Ectodermal cell (in vitro differentiated cells): ENCODE results near the gene EVX1.

Experiments used
- H3K27ac ChIP-seq: 2 replicates; pipeline ENCODE4 v1.7.0; 2013; ENCODE audit warnings: mild to moderate bottlenecking, low read depth, low read length; ENCODE audit not compliant: insufficient read depth, poor library complexity, severe bottlenecking
- H3K27me3 ChIP-seq: 2 replicates; pipeline ENCODE4 v1.7.0; 2013; ENCODE audit warnings: mild to moderate bottlenecking, low read length; ENCODE audit not compliant: insufficient read depth, control insufficient read depth, poor library complexity, severe bottlenecking
- H3K36me3 ChIP-seq: one replicate; pipeline ENCODE4 v1.7.0; 2013; ENCODE audit warnings: low read length; ENCODE audit not compliant: control insufficient read depth, insufficient read depth
- H3K4me1 ChIP-seq: one replicate; pipeline ENCODE4 v1.7.0; 2013; ENCODE audit warnings: low read length; ENCODE audit not compliant: control insufficient read depth, insufficient read depth
- H3K4me3 ChIP-seq: 2 replicates; pipeline ENCODE4 v1.7.0; 2013; ENCODE audit warnings: low read depth, low read length, control low read depth; ENCODE audit not compliant: insufficient read depth
- H3K9me3 ChIP-seq: 2 replicates; pipeline ENCODE4 v1.7.0; 2013; ENCODE audit warnings: mild to moderate bottlenecking, low read length, moderate library complexity; ENCODE audit not compliant: control insufficient read depth
- WGBS, 2 experiments: methylation state at CpG; one replicate each; pipeline ENCODE4 v1.1.7; 2013; ENCODE audit warnings: missing lambda C conversion rate in 2 of 2; 5-methylcytosine and 5-hydroxymethylcytosine counted together

The EVX1 gene

GRCh38 chr7:27283558-27283957 is 41.0 kb downstream of the EVX1 start:
- 90 to 98% methylated on average over 3 of the region's 3 CpGs for WGBS, 2 experiments
- Histone ChIP-seq H3K27ac (no peak overlapping the region), H3K27me3 (no peaks in the 10 kb centered on the region), H3K36me3 (no peaks in the 10 kb centered on the region), H3K4me1 (no peaks in the 10 kb centered on the region), H3K9me3 (no peaks in the 10 kb centered on the region), H3K4me3 (no peak overlapping the region)

- Histone ChIP-seq H3K4me3 (no peak overlapping the region), H3K4me1 (no peaks in the 10 kb centered on the region), H3K27me3 (no peaks in the 10 kb centered on the region), H3K9me3 (no peaks in the 10 kb centered on the region), H3K27ac (no peak overlapping the region), H3K36me3 (no peaks in the 10 kb centered on the region)
- 92 to 96% methylated on average over 2 of the region's 2 CpGs for WGBS, 2 experiments
Observed at GRCh38 chr7:27295236-27295635, 52.6 kb downstream of the EVX1 start.

- Histone ChIP-seq H3K27me3 (no peaks in the 10 kb centered on the region), H3K36me3 (no peaks in the 10 kb centered on the region), H3K4me1 (no peaks in the 10 kb centered on the region), H3K4me3 (no peak overlapping the region), H3K27ac (no peak overlapping the region), H3K9me3 (no peaks in the 10 kb centered on the region)
- WGBS, 2 experiments, result 85 to 94% methylated on average over 8 of the region's 8 CpGs
Observed at GRCh38 chr7:27297356-27297755, 54.8 kb downstream of the EVX1 start.
